GM18951 (cell line): ENCODE results near the gene NAA10.
A peak's percentile ranks its signal among the peaks of the same experiment; 100 is the strongest.
"Not testable (repeated sequence)": the region's sequence is repeated elsewhere in the genome, so short reads cannot be mapped to it uniquely, and the experiment has no call there.

Experiments used
- POLR2A ChIP-seq: IDR thresholded peaks from 4 replicates; pipeline ENCODE4 v1.6.1; 2011; ENCODE audit warnings: mild to moderate bottlenecking; ENCODE audit not compliant: insufficient read length, insufficient read depth; ENCODE audit errors: extremely low read depth
- in situ Hi-C: fragments of 300-500 bp; cut with MboI; formaldehyde crosslinking; loops from one replicate; pipeline ENCODE4 v1.12.0; 2022; ENCODE audit warnings: low sequenced_read_pairs, mixed read lengths, inconsistent platforms; ENCODE audit not compliant: unreplicated experiment

Gene NAA10

DNA sequence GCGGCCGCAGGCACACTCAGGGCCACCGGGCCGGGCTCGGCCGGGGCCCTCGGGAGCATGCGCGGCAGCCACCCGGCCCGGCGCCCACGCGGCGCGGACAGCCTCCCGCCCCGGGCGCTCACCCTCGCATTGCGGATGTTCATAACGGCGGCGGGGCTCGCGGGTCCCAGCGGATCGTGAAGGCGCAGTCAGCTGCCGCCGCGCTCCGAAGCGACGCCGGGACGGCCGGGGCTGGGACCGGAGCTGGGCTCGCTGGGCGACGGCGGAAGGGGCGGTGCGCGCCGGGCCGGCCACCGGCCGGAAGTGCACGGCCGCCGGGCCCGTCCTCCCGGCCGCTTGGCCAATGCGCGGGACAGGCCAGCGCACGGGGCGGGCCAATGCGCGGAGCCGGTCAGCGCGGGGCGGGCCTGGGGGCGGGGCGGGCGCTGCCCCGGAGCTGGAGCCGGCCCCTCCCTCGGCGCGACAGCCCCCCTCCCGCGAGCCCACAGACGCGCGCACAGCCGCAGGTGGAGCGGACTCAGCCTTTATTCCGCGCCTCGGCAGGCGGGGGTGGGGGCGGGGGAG, at the start of gene NAA10:
NAA10 (minus strand) TSS at position 276 of the 564 bp plus-strand sequence; CDS start at position 143, 133 bp downstream.
- peak; percentile 73 for TF ChIP-seq POLR2A
- in situ Hi-C loops = no loop called here

DNA sequence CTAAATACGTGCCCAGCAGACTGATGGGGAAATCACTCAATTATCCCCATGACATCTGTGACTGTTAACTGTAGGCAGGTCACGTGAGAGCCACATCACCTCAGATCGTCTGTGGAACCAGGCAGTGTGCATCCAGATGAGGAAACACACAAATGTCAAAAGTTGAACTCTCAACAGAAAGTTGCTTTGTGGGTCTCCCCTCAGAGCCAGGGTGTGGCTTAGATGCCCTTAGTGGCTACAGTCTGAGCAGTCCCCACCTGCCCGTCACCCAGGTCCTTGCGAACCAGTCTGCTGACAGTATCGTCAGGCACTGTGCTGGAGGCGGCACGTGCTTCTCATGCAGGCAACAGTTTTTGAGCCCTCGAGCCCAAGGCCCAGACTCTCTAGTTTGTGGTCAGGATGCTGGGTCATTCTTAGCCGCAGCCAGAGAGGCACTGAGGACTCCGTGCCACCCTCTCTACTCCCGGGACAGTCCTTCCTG, 48.5 kb upstream of the NAA10 start:
- TF ChIP-seq POLR2A = no peak
- in situ Hi-C loops = no loop called here

DNA sequence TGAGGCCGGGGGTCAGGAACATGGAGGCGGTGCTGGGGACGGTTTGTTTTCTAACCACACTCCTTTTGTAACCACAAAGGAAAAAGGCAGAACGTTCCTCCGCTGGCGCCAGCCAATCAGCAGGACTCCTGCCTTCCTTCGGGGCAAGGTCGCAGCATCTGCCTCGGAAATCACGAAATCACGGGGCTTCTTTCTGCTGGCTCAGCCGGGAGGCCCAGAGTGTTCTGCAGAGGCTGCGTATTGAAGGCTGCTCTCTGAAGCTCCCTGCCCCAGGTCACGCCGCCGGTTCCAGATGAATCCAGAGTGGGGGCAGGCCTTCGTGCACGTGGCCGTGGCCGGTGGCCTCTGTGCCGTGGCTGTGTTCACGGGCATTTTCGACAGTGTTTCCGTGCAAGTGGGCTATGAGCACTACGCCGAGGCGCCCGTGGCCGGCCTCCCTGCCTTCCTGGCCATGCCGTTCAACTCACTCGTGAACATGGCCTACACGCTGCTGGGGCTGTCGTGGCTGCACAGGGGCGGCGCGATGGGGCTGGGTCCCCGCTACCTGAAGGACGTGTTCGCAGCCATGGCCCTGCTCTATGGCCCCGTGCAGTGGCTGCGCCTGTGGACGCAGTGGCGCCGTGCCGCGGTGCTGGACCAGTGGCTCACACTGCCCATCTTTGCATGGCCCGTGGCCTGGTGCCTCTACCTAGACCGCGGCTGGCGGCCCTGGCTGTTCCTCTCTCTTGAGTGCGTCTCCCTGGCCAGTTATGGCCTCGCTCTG, 47.1 kb upstream of the NAA10 start:
- in situ Hi-C loops = no loop called here
- peak; percentile 34 for TF ChIP-seq POLR2A

DNA sequence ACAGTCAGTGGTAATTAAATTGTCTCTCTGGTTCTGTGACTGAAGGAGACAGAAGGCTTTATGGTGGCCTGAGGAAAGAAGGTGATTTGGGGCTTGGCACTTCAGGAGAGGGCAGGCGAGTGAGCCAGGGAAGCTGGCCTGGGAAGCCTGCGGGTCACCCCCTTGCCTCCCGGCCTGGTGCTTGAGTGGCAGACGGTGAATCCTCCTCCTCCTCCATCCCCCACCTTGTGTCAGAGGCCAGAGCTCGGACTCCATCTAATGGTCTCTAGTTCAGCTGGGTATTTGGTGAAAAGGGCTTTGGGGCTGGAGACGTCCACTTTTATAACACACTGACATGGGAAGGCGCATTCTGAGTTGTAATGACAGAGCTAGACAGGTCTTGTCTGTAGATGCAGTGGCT, 46.4 kb upstream of the NAA10 start:
- no peak for TF ChIP-seq POLR2A
- in situ Hi-C loops = no loop called here

DNA sequence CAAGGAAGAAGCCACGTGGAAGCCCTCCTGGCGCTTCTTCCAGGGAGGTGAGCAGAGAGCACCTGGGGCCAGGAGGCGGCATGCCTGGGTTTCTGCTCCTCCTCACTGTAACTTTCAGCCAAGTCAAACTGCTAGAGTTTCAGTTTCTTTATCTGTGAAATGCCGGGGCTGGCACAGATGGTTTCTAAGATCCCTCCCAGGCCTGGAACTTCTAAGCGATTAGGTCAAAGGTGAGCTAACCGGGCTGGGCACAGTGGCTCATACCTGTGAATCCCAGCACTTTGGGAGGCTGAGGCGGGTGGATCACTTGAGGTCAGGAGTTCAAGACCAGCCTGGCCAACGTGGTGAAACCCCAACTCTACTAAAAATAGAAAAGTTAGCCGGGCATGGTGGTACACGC, 45.6 kb upstream of the NAA10 start:
- in situ Hi-C loops = not testable (repeated sequence)

DNA sequence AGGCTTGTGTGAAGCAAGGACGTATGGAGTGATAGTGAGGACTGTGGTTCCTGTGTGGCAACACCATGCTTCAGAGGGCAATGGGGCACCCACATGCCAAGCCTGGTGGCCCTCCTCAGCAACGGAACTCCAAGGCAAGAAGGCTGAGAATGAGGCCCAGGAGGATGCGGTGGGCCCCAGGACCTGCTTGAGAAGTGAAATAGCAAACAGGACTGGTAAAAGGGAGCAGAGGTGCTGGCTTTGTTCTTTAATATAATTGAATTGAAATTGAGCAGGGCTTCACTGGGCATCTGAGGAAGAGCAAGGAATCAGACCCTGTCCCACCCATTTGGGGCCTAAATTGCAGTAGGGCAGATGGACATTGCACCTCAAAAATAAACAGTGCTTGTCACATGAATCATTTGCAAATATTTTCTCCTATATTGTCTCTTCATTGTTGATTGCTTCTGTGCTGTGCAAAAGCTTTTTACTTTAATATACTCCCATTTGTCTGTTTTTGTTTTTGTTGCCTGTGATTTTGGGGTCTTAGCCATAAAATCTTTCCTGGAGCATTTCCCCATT, 40.0 kb upstream of the NAA10 start:
- no peak for TF ChIP-seq POLR2A
- in situ Hi-C loops = no loop called here

DNA sequence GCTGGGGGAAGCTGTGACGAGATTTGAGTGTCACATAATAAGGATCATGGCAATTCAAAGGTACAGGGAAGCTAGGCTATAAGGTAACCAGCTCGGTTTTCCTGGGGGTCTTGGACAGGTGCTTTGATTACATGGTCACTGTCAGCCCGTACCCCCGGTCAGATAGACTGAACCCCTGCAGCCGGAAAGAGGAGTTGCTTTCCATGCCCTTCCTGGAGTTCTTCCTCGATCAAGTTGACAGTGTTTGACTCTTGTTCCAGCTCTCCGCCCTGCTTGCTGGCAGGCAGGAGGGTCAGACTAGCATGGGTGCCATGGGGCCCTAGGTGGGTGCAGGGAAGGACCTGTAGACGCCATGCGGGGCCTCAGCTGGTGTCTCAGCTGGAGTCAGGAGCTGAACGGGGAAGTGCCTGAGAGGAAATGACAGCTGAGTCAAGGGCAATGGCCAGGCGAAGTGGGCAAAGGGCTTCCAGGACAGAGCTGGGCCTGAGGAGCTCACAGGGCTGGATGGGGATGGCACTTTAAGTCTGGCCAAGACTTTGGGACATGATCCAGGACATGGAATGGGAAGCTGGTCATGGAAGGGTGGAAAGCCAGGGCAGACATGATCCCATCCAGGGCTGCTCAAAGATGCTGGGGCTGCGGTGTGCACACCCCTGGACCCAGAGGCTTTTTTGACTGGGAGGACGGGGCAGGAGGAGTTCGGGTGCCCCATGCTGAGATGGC, 39.3 kb upstream of the NAA10 start:
- no peak for TF ChIP-seq POLR2A
- in situ Hi-C loops = no loop called here

DNA sequence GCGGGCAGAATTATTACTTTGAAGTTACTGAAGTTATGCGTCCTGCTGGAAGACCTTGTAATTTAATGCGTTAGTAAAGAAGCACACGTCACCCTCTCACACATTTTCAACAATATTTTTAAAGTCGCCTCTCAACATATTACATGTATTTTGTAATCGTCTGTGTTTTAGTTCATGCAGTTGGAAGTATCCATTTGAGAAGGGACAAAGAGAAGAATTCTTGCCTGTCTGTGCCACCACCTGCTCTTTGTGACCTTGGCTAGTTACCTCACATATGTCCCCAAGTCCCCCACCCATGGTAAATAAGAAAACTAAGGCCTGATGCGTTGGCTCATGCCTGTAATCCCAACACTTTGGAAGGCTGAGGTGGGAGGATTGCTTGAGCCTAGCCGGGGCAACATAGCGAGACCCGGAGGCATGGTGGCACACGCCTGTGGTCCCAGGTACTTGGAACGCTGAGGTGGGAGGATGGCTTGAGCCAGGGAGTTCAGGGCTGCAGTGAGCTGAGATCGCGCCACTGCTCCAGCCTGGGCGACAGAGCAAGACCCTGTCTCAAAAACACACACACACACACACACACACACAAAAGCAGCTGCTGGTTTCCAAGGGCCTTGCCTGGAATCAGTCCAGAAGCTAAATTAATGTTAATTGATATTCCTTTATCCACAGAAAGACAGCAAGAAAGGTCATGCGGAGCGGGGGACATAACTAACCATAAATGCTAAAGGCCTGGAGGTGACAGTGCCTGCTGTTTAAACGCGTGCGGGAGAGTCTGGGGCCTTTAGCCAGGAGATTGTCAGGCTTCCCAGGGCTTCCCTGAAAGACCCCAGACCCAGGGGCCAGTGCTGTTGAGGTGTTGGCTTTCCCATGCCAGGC, 38.5 kb upstream of the NAA10 start:
- TF ChIP-seq POLR2A = no peak
- in situ Hi-C loops = no loop called here

DNA sequence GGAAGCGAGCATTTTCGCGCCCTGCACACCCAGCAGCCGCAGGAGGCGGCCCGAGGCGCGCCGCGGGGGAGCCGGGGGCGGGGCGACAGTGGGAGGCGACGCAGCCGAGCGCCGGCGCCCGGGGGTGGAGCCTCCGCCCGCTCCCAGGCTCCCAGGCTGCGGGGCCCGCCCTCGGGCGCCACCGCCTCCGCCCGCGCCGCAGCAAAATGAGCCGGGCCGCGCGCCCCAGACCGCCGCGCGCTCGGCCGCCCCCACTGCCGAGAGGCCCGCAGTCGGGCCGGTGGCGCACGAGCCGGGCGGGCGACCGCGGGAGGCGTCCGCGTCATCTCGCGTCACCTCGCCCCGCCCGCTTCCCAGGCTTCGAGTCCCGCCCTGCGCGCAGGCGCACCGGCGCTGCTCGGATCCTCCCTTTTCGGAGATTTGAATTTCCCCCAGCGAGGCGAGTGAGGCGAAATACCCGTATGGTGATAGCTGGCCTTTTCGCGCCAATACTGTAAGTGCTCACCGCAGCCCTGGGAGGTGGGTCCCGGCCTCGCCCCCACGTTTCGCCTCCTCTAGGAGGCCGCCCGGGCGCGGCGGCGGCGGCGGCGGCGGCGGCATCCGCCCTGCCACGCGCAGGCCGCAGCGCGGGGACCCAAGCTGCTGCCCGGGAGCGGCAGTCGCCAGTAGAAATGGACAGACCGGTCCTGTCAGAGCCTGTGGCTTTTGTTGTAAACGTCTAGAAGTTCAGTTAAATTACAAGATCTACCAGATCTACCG, 37.7 kb upstream of the NAA10 start, which contains the start of gene TMEM187:
TMEM187 (plus strand) TSS at position 387 of the 759 bp plus-strand sequence. CDS start 9,309 bp downstream, outside the sequence.
- in situ Hi-C loops = no loop called here

DNA sequence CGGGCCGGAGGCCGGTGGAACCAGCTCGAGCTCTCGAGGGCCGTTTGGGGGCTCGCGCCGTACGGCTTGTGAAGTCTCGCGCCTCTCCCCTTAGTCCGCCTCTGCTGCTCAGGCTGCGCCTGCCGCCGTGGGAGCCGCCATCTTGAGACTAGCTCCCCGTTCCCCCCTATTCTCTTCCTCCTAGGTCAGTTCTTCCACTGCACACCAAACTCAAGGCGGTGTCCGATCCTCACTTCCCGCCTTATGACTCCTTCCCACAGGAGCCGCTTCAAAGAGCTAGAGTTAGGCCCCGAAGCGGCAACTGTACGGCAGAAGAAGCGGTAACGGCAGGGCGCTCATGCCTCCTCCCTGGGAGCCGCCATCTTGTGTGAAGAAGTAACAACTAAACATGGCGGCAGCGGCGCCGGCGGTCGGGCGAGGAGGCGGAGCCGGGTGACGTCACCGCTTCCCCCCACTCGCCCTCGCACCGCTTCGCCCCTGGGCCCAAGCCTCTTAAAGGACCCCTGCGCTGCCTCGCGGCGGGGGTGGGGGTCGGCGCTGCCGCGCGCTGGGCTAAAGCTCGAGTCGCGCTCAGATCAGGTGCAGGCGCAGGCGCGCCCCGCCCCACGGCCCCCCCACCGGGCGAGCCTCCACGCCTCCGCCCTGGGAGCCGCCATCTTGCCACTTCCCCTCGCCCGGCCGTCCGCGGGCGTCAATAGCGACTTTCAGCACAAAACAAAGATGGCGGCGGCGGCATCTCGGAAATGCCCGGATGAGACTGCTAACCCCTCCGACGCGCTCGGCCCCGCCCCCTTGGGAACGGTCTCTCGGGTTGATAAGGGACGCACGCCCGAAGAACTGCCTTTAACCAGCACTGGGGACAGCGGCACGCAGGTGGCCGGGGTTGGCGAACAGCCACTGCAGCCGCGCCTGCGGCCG, 36.9 kb upstream of the NAA10 start, which contains the start of gene HCFC1:
HCFC1 (minus strand) TSS at position 369 of the 918 bp plus-strand sequence. CDS start 978 bp downstream, outside the sequence.
- in situ Hi-C loops = no loop called here
- peak; percentile 54 for TF ChIP-seq POLR2A

More for the DNA sequence above, 37.7 kb upstream of the NAA10 start, which contains the start of gene TMEM187:
- TF ChIP-seq POLR2A = peak; percentile 64

DNA sequence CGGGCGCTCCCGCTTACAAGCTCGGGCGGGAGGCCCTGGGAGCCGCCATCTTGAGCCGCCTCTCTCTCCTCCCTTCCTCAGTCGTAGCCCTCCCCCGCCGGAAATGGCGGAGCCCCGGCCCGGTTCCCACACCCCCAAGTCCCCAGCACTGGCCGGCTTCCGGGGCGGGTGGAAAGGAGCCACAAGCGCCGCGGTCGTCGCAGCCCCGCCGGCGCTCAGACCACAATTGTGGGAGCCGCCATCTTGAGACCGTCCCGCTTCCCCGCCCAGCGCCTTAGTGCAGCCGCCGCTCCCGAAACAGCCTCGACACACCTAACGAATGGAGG, 36.2 kb upstream of the NAA10 start:
- peak; percentile 57 for TF ChIP-seq POLR2A
- in situ Hi-C loops = no loop called here
